ENCODE data around the gene SDHC.
"Not testable (repeated sequence)": the region's sequence is repeated elsewhere in the genome, so short reads cannot be mapped to it uniquely, and the experiment has no call there.

Gene SDHC

GRCh38 chr1:161389691-161390558 is 75.7 kb downstream of the SDHC start:
- Histone ChIP-seq H3K36me3 (ENCODE audit: insufficient read depth, low read length) (no peaks in the 10 kb centered on the region), H3K27me3 (ENCODE audit: control insufficient read depth in 1 of 2, insufficient read depth in 2 of 2, low read length in 2 of 2) (no peaks in the 10 kb centered on the region), H3K27ac (ENCODE audit: low read depth, low read length) (peak overlapping the region; percentile 86), H3K4me1 (ENCODE audit: insufficient read depth, low read length) (no peaks in the 10 kb centered on the region), H3K9ac (ENCODE audit: low read length) (peak overlapping the region; percentile 73), H3K9me3 (ENCODE audit: low read length) (no peaks in the 10 kb centered on the region), H3K4me3 (ENCODE audit: low read depth in 1 of 2, low read length in 2 of 2) (peak overlapping the region; percentile 76 to 81)

- peak overlapping the region; percentile 54 for H3K27ac ChIP-seq (ENCODE audit: low read depth, low read length)
- H3K9me3 ChIP-seq (ENCODE audit: low read length): no peaks in the 10 kb centered on the region
- H3K4me3 ChIP-seq (ENCODE audit: low read depth in 1 of 2, low read length in 2 of 2): peak overlapping the region; percentile 40 to 76
- no peaks in the 10 kb centered on the region for H3K27me3 ChIP-seq (ENCODE audit: control insufficient read depth in 1 of 2, insufficient read depth in 2 of 2, low read length in 2 of 2)
- H3K36me3 ChIP-seq (ENCODE audit: insufficient read depth, low read length): no peaks in the 10 kb centered on the region
- no peaks in the 10 kb centered on the region for H3K4me1 ChIP-seq (ENCODE audit: insufficient read depth, low read length)
- peak overlapping the region; percentile 71 for H3K9ac ChIP-seq (ENCODE audit: low read length)
Observed at GRCh38 chr1:161390559-161390858, 76.3 kb downstream of the SDHC start.

GRCh38 chr1:161391136-161391535 is 77.0 kb downstream of the SDHC start:
- H3K27me3 ChIP-seq (ENCODE audit: control insufficient read depth in 1 of 2, insufficient read depth in 2 of 2, low read length in 2 of 2); H3K36me3 ChIP-seq (ENCODE audit: insufficient read depth, low read length); H3K4me3 ChIP-seq (ENCODE audit: low read depth in 1 of 2, low read length in 2 of 2); H3K4me1 ChIP-seq (ENCODE audit: insufficient read depth, low read length); H3K9me3 ChIP-seq (ENCODE audit: low read length); H3K27ac ChIP-seq (ENCODE audit: low read depth, low read length): not testable (repeated sequence)
- peak overlapping the region; percentile 71 for H3K9ac ChIP-seq (ENCODE audit: low read length)

GRCh38 chr1:161391611-161392010 is 77.4 kb downstream of the SDHC start:
- Histone ChIP-seq H3K4me3 (ENCODE audit: low read depth in 1 of 2, low read length in 2 of 2) (no peak overlapping the region), H3K9me3 (ENCODE audit: low read length) (no peaks in the 10 kb centered on the region), H3K27me3 (ENCODE audit: control insufficient read depth in 1 of 2, insufficient read depth in 2 of 2, low read length in 2 of 2) (no peaks in the 10 kb centered on the region), H3K4me1 (ENCODE audit: insufficient read depth, low read length) (no peaks in the 10 kb centered on the region), H3K27ac (ENCODE audit: low read depth, low read length) (no peak overlapping the region), H3K36me3 (ENCODE audit: insufficient read depth, low read length) (no peaks in the 10 kb centered on the region), H3K9ac (ENCODE audit: low read length) (no peak overlapping the region)

GRCh38 chr1:161393151-161393550 is 79.0 kb downstream of the SDHC start:
- Histone ChIP-seq H3K27ac (ENCODE audit: low read depth, low read length) (no peak overlapping the region), H3K36me3 (ENCODE audit: insufficient read depth, low read length) (no peaks in the 10 kb centered on the region), H3K4me3 (ENCODE audit: low read depth in 1 of 2, low read length in 2 of 2) (no peak overlapping the region), H3K27me3 (ENCODE audit: control insufficient read depth in 1 of 2, insufficient read depth in 2 of 2, low read length in 2 of 2) (no peaks in the 10 kb centered on the region), H3K4me1 (ENCODE audit: insufficient read depth, low read length) (no peaks in the 10 kb centered on the region), H3K9ac (ENCODE audit: low read length) (no peak overlapping the region), H3K9me3 (ENCODE audit: low read length) (no peaks in the 10 kb centered on the region)

GRCh38 chr1:161397038-161397437 is 82.9 kb downstream of the SDHC start:
- not testable (repeated sequence) for H3K27me3 ChIP-seq (ENCODE audit: control insufficient read depth in 1 of 2, insufficient read depth in 2 of 2, low read length in 2 of 2); H3K9ac ChIP-seq (ENCODE audit: low read length); H3K27ac ChIP-seq (ENCODE audit: low read depth, low read length); H3K4me1 ChIP-seq (ENCODE audit: insufficient read depth, low read length); H3K9me3 ChIP-seq (ENCODE audit: low read length); H3K4me3 ChIP-seq (ENCODE audit: low read depth in 1 of 2, low read length in 2 of 2); H3K36me3 ChIP-seq (ENCODE audit: insufficient read depth, low read length)

GRCh38 chr1:161398900-161399256 is 84.7 kb downstream of the SDHC start:
- peak overlapping the region; percentile 89 for H3K9ac ChIP-seq (ENCODE audit: low read length)
- no peaks in the 10 kb centered on the region for H3K4me1 ChIP-seq (ENCODE audit: insufficient read depth, low read length)
- H3K9me3 ChIP-seq (ENCODE audit: low read length): no peaks in the 10 kb centered on the region
- H3K36me3 ChIP-seq (ENCODE audit: insufficient read depth, low read length): no peaks in the 10 kb centered on the region
- H3K27me3 ChIP-seq (ENCODE audit: control insufficient read depth in 1 of 2, insufficient read depth in 2 of 2, low read length in 2 of 2): no peaks in the 10 kb centered on the region
- peak overlapping the region; percentile 79 to 90 for H3K4me3 ChIP-seq (ENCODE audit: low read depth in 1 of 2, low read length in 2 of 2)
- H3K27ac ChIP-seq (ENCODE audit: low read depth, low read length): peak overlapping the region; percentile 89

GRCh38 chr1:161399257-161399998 is 85.2 kb downstream of the SDHC start:
- peak overlapping the region; percentile 79 to 90 for H3K4me3 ChIP-seq (ENCODE audit: low read depth in 1 of 2, low read length in 2 of 2)
- no peaks in the 10 kb centered on the region for H3K9me3 ChIP-seq (ENCODE audit: low read length)
- no peaks in the 10 kb centered on the region for H3K4me1 ChIP-seq (ENCODE audit: insufficient read depth, low read length)
- peak overlapping the region; percentile 89 for H3K27ac ChIP-seq (ENCODE audit: low read depth, low read length)
- H3K36me3 ChIP-seq (ENCODE audit: insufficient read depth, low read length): no peaks in the 10 kb centered on the region
- H3K9ac ChIP-seq (ENCODE audit: low read length): peak overlapping the region; percentile 89
- H3K27me3 ChIP-seq (ENCODE audit: control insufficient read depth in 1 of 2, insufficient read depth in 2 of 2, low read length in 2 of 2): no peaks in the 10 kb centered on the region

GRCh38 chr1:161402446-161402845 is 88.3 kb downstream of the SDHC start:
- H3K36me3 ChIP-seq (ENCODE audit: insufficient read depth, low read length): no peaks in the 10 kb centered on the region
- H3K9me3 ChIP-seq (ENCODE audit: low read length): no peaks in the 10 kb centered on the region
- no peak overlapping the region for H3K4me3 ChIP-seq (ENCODE audit: low read depth in 1 of 2, low read length in 2 of 2)
- H3K27ac ChIP-seq (ENCODE audit: low read depth, low read length): no peak overlapping the region
- H3K4me1 ChIP-seq (ENCODE audit: insufficient read depth, low read length): no peaks in the 10 kb centered on the region
- H3K9ac ChIP-seq (ENCODE audit: low read length): no peak overlapping the region
- H3K27me3 ChIP-seq (ENCODE audit: control insufficient read depth in 1 of 2, insufficient read depth in 2 of 2, low read length in 2 of 2): no peaks in the 10 kb centered on the region

GRCh38 chr1:161404051-161404597 is 89.9 kb downstream of the SDHC start:
- Histone ChIP-seq H3K9me3 (ENCODE audit: low read length) (no peaks in the 10 kb centered on the region), H3K4me3 (ENCODE audit: low read depth in 1 of 2, low read length in 2 of 2) (no peak overlapping the region), H3K36me3 (ENCODE audit: insufficient read depth, low read length) (no peaks in the 10 kb centered on the region), H3K27ac (ENCODE audit: low read depth, low read length) (no peak overlapping the region), H3K9ac (ENCODE audit: low read length) (no peak overlapping the region), H3K4me1 (ENCODE audit: insufficient read depth, low read length) (no peaks in the 10 kb centered on the region), H3K27me3 (ENCODE audit: control insufficient read depth in 1 of 2, insufficient read depth in 2 of 2, low read length in 2 of 2) (no peaks in the 10 kb centered on the region)

GRCh38 chr1:161406551-161406950 is 92.4 kb downstream of the SDHC start:
- not testable (repeated sequence) for H3K4me3 ChIP-seq (ENCODE audit: low read depth in 1 of 2, low read length in 2 of 2); H3K27ac ChIP-seq (ENCODE audit: low read depth, low read length); H3K36me3 ChIP-seq (ENCODE audit: insufficient read depth, low read length); H3K4me1 ChIP-seq (ENCODE audit: insufficient read depth, low read length); H3K9me3 ChIP-seq (ENCODE audit: low read length); H3K27me3 ChIP-seq (ENCODE audit: control insufficient read depth in 1 of 2, insufficient read depth in 2 of 2, low read length in 2 of 2); H3K9ac ChIP-seq (ENCODE audit: low read length)
